IPS-15b (cell line): ENCODE data around the gene ITGAV.

Source experiments
- H3K27me3 ChIP-seq: one replicate; pipeline ENCODE4 v1.6.1; 2013; ENCODE audit warnings: low read length; ENCODE audit not compliant: control insufficient read depth, insufficient read depth
- H3K36me3 ChIP-seq: one replicate; pipeline ENCODE4 v1.6.1; 2013; ENCODE audit warnings: low read length; ENCODE audit not compliant: control insufficient read depth, insufficient read depth
- H3K4me1 ChIP-seq: one replicate; pipeline ENCODE4 v1.6.1; 2013; ENCODE audit warnings: mild to moderate bottlenecking, low read length; ENCODE audit not compliant: control insufficient read depth, insufficient read depth
- H3K4me3 ChIP-seq: one replicate; pipeline ENCODE4 v1.5.1; 2013; ENCODE audit warnings: low read depth, low read length
- H3K9ac ChIP-seq: one replicate; pipeline ENCODE4 v1.6.1; 2013; ENCODE audit warnings: low read depth, mild to moderate bottlenecking, low read length
- H3K9me3 ChIP-seq: one replicate; pipeline ENCODE4 v1.6.1; 2013; ENCODE audit warnings: mild to moderate bottlenecking, low read length; ENCODE audit not compliant: control insufficient read depth, insufficient read depth

The ITGAV gene

DNA sequence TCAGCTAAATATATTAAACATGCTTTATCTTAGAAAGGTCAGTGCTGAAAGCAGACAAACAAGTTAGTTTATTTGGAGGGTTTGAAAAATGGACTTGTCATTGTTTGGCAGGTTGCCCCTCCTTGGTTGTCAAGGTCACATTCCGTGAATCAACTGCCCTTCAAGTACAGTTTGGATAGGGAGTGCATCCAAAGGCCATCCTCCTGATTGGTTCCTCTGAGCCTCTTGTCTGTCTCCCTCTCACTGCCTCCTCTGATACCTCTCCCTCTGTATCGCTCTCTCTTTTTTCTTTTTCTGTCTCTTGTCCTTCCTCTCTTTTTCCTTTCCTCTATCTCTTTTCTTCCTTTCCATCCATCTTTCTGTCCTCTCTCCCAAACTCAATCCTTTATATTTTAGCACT, 5.4 kb downstream of the ITGAV start:
- Histone ChIP-seq H3K27me3 (peaks cover 3% of the 10 kb centered on the region), H3K4me3 (no peak overlapping the region), H3K4me1 (peaks cover 11% of the 10 kb centered on the region), H3K36me3 (no peaks in the 10 kb centered on the region), H3K9ac (no peak overlapping the region), H3K9me3 (no peaks in the 10 kb centered on the region)

DNA sequence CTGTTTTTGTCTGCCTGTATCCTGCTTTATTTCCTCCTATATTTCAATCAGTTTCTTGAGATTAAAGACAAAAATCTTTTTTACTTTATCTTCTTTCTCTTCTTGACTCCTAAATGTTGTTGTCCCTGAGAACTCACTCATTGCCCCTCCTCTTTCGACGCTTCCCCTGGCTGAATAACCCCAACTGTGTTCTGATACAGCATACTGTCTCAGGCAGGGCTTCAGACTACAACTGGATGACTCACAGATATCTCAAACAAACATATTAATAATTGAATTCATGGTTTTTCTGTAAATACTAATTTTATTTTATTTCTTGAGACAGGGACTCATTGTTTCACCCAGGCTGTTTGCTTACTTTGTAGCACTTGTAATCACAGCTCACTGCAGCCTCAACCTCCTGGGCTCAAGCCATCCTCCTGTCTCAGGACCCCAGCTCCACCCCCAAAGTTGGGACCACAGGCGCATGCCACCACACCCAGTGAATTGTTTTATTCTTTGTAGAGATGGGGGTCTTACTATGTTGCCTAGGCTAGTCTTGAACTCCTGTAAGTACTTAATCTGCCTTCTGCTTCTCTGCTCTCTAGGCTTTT, 9.4 kb downstream of the ITGAV start:
- Histone ChIP-seq H3K9ac (no peak overlapping the region), H3K9me3 (no peaks in the 10 kb centered on the region), H3K4me3 (no peak overlapping the region), H3K27me3 (no peaks in the 10 kb centered on the region), H3K36me3 (no peaks in the 10 kb centered on the region), H3K4me1 (peaks cover 3% of the 10 kb centered on the region)

DNA sequence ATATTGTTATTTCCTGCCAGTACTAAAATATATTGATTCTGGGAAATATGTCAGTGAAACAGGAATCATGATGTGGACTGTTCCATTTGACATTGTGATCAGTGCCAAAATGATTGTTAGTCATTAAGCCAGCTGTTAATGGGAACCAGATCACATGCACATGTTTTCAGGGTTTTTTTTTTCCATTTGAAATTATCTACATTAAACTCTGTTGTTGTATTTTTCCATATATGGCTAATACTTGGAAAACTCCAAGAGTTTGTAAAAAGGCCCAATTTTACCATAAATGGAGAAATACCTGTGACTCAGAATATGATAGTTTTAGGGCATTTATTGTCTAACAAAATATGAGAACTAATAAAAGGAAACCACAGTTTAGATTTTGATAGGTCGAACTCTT, 13.4 kb downstream of the ITGAV start:
- H3K36me3 ChIP-seq = no peaks in the 10 kb centered on the region
- H3K27me3 ChIP-seq = no peaks in the 10 kb centered on the region
- no peak overlapping the region for H3K4me3 ChIP-seq
- no peak overlapping the region for H3K9ac ChIP-seq
- H3K4me1 ChIP-seq = no peaks in the 10 kb centered on the region
- H3K9me3 ChIP-seq = no peaks in the 10 kb centered on the region

DNA sequence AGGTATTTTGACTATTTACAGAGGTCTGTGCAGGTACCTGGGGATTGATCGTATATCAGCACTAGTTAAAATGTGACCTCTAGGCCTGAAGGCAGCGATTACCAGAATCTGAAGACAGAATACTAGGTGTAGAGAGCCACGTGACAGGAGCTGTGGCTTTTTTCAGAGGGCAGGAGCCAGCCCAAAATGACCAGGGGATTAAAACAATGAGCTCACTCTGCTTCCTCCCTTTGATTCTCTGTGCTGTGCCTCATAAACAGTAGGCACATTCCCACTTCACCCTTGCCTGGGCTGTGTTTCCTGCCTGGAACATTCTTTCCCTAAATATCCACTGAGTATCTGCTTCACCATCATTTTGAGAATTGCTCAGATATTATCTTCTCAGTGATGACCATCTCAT, 15.2 kb downstream of the ITGAV start:
- Histone ChIP-seq H3K27me3 (no peaks in the 10 kb centered on the region), H3K9ac (no peak overlapping the region), H3K4me3 (no peak overlapping the region), H3K9me3 (no peaks in the 10 kb centered on the region), H3K4me1 (no peaks in the 10 kb centered on the region), H3K36me3 (no peaks in the 10 kb centered on the region)

DNA sequence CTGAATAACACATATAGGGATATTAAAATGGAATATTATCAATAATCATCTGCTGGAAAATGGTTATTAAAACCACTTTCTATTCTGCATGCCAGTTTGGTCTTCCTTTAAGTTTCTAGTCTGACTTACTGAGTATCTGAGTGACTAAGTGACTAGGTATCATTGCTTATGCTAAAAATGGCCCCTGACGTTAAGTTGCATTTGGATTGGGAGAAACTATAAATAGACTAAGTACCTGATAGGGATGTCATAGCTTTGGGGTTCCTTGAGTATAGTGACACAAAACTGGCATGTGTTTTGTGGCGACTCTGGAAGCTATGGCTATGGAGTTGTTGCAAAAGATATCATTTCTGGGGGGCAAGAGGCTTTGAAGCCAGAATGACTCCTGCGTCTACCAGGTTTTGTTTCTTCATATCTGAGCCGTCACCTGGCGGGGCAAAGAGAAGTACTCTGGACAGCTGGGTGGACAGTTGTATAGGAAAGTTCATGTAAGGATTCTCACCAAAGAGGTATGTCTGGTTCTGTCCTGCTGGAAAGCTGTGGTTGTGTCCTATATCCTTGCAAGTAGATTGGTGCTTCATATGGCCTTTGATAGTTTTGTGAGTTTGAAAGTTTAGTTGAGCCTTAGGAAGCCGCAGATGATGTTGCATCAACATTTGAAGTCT, 17.9 kb downstream of the ITGAV start:
- H3K27me3 ChIP-seq = no peaks in the 10 kb centered on the region
- no peak overlapping the region for H3K4me3 ChIP-seq
- no peak overlapping the region for H3K9ac ChIP-seq
- no peaks in the 10 kb centered on the region for H3K4me1 ChIP-seq
- no peaks in the 10 kb centered on the region for H3K36me3 ChIP-seq
- no peaks in the 10 kb centered on the region for H3K9me3 ChIP-seq

DNA sequence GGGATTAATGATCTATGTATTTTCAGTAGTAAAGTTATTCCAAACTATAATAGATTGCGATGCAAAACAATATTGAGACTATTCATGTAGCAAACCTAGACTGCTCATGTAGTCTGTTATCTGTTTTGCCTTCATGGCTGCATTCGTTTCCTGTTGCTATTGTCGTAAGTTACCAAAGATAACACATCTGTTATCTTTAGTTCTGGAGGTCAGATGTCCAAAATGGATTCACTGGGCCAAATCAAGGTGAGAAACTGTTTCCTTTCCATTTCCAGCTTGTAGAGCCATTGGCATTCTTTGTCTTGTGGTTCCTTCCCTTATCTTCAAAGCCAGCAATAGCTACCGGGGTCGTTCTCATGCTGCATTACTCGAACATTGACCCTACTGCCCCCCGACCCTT, 20.9 kb downstream of the ITGAV start:
- Histone ChIP-seq H3K4me1 (no peaks in the 10 kb centered on the region), H3K9me3 (no peaks in the 10 kb centered on the region), H3K27me3 (no peaks in the 10 kb centered on the region)

DNA sequence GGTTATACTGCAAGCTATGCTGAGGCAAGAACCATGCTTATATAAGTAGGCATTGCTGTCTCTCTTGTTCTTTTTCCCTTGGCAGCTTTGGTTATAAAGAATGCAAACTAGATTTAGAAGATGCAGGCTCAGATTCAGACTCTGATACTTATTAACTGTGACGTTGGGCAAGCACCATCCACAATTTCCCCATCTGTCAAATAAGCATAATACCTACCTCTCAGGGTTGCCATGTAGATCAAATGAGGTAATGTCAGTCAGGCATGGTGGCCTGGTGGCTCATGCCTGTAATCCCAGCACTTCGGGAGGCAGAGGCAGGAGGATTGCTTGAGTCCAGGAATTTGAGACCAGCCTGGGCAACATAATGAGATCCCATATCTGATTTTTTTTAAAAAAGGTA, 21.7 kb downstream of the ITGAV start:
- Histone ChIP-seq H3K36me3 (no peaks in the 10 kb centered on the region), H3K4me3 (no peak overlapping the region), H3K4me1 (no peaks in the 10 kb centered on the region), H3K9me3 (no peaks in the 10 kb centered on the region), H3K9ac (no peak overlapping the region), H3K27me3 (no peaks in the 10 kb centered on the region)

More for the DNA sequence above, 20.9 kb downstream of the ITGAV start:
- Histone ChIP-seq H3K36me3 (no peaks in the 10 kb centered on the region), H3K9ac (no peak overlapping the region), H3K4me3 (no peak overlapping the region)

DNA sequence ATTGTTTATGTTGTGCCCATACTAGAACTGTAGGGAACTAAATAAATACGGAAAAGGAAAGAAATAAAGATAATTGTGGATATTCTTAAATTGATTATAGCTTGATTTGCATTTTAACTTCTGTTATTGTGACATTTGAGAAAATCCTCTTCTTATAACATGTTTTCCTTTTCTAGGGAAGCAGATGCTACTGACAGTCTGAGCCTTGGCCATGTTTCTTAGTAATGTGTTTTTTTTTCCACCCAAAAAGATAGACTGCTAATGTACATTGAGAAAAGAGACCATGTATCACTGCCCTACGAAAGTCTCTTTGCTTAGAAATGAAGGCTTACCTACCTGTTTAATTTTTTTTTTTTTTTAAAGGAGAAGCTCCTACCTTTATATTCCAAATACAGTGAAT, 22.2 kb downstream of the ITGAV start:
- Histone ChIP-seq H3K4me3 (no peak overlapping the region), H3K4me1 (no peaks in the 10 kb centered on the region), H3K9ac (no peak overlapping the region), H3K9me3 (no peaks in the 10 kb centered on the region), H3K36me3 (no peaks in the 10 kb centered on the region), H3K27me3 (no peaks in the 10 kb centered on the region)

DNA sequence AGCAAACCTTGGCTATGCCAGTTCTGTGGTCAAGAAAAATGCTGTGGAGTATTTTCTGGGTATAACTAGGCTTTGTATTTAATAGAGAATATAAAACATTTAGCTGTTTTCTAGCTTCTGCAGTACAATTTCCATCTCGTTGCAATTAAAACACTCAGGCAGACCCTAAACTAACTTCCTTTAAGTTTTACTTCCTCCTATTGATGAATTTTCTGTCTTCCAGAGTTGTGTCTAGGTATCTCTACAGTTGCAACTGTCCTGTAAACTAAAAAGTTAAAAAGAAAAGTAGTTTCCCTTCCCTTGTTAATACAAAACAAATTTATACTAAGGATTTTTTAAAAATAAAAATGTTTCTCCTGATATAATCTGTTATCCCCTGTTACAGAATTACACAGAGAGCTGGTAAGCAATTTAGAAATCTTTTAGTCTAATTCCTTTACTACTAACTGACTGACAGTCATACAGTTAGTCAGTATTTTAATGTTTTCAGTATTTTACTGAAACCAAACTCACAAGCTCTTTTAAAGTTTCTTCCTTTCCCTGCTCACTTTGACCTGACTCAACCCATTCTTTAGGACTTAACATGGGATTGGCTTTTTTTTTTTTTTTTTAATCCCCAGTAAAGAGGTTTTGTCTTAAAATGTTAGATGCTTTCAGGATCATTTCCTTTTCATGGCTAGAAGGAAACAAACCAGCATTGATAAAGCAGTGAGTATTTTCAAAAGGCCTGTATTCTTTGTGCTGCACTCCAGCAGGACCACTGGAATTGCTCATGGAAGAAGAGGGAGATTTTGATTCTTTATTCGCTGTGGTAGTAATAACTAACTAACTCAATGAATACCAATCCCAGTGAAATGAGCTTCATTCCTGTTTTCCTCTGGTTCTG, 22.9 kb downstream of the ITGAV start:
- Histone ChIP-seq H3K9me3 (no peaks in the 10 kb centered on the region), H3K36me3 (no peaks in the 10 kb centered on the region), H3K27me3 (no peaks in the 10 kb centered on the region), H3K4me1 (no peaks in the 10 kb centered on the region), H3K9ac (no peak overlapping the region), H3K4me3 (no peak overlapping the region)

DNA sequence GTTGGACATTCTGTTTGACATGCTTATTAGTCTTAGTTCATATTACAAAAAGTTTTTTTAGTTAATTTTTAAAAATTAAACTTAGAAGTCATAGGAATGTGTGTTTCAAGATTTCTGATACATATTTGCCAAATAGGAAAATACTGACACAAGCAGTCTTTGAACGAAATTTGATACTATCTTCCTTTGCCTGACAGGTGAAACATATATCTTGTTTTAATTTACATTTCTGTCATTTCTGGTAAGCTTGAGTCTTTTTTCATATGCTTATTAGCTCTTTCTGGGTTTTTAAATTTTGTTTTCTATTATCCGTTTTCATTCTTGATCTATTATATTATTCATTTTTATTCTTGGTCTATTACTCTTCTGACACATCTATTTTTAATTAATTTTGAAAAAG, 24.5 kb downstream of the ITGAV start:
- no peaks in the 10 kb centered on the region for H3K27me3 ChIP-seq
- no peaks in the 10 kb centered on the region for H3K36me3 ChIP-seq
- no peaks in the 10 kb centered on the region for H3K9me3 ChIP-seq
- H3K9ac ChIP-seq = no peak overlapping the region
- H3K4me1 ChIP-seq = no peaks in the 10 kb centered on the region
- no peak overlapping the region for H3K4me3 ChIP-seq

DNA sequence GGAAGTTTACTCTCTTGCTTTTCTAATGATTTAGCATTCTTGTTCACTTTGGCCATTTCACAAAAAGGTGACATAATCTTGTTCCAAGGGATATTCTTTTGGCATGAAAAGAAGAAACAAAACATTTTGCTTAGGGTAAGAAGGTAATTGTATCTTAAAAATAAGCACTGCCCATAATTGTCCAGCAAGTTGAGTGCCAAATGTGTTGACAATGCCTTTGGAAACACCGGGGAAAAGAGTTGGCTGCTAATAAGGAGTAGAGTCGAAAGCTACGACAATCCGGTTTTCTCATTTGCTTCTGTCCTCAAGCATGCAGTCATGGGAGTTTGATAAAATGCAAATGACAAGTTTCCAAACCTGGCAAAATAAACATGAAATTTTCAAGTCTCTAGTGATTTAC, 27.3 kb downstream of the ITGAV start:
- Histone ChIP-seq H3K9ac (no peak overlapping the region), H3K36me3 (no peaks in the 10 kb centered on the region)

DNA sequence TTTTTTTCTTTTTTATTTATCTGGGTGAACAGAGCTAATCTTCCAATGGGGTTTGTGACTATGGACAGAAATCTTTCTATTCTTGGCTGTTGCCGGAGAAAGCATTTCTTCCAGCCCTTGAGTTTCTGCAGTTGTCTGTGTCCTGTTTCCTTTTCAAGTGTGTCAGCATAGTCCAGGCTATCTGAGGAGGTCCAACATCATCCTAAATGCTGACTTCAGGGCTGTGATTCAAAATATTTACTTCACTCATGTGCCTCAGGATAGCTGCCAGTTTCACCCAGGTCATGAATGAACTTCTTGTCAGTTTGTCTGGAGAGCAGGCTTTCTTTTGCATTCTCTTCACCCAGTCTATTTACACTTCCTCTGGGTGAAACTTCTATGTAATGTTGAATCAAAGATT, 27.9 kb downstream of the ITGAV start:
- Histone ChIP-seq H3K9ac (no peak overlapping the region), H3K27me3 (no peaks in the 10 kb centered on the region), H3K36me3 (no peaks in the 10 kb centered on the region), H3K4me3 (no peak overlapping the region), H3K4me1 (no peaks in the 10 kb centered on the region), H3K9me3 (no peaks in the 10 kb centered on the region)

More for the DNA sequence above, 27.3 kb downstream of the ITGAV start:
- no peaks in the 10 kb centered on the region for H3K9me3 ChIP-seq
- no peaks in the 10 kb centered on the region for H3K4me1 ChIP-seq
- no peak overlapping the region for H3K4me3 ChIP-seq
- no peaks in the 10 kb centered on the region for H3K27me3 ChIP-seq
